ENCODE results near the gene CSK. TPM values are rescaled to one million over a fixed set of nuclear protein-coding genes. Genes with fewer than 3 reads are reported as not detected.

CSK gene
- total and polyA plus RNA-seq, 11 donors = 19.1 to 66.7 (median 25.9) TPM

GRCh38 chr15:74792227-74793016, 10.5 kb downstream of the CSK start:
- Histone ChIP-seq H3K27ac (peak overlapping the region in 3 of 12 donors; percentile 11 to 97 (median 17)), H3K9me3 (no peaks in the 10 kb centered on the region), H3K4me3 (peak overlapping the region in 1 of 12 donors; percentile 15), H3K36me3 (peaks cover 0 to 19% (median 0%) of the 10 kb centered on the region in 9 donors), H3K27me3 (no peaks in the 10 kb centered on the region), H3K4me1 (peaks cover 22 to 90% (median 63%) of the 10 kb centered on the region in 12 donors)
- TF ChIP-seq POLR2A (IDR thresholded peaks at IDR 0.05) = no peak
- TF ChIP-seq CTCF (IDR thresholded peaks at IDR 0.05) = no peak
- intact Hi-C loops (cut with DNase I) = no loop called here
- WGBS, 4 donors = 55 to 73% (median 68%) methylated on average over 10 to 12 of the region's 12 CpGs
- ATAC-seq = no peak
- DNase-seq = peak in 1 of 5 donors; percentile 60

DNA sequence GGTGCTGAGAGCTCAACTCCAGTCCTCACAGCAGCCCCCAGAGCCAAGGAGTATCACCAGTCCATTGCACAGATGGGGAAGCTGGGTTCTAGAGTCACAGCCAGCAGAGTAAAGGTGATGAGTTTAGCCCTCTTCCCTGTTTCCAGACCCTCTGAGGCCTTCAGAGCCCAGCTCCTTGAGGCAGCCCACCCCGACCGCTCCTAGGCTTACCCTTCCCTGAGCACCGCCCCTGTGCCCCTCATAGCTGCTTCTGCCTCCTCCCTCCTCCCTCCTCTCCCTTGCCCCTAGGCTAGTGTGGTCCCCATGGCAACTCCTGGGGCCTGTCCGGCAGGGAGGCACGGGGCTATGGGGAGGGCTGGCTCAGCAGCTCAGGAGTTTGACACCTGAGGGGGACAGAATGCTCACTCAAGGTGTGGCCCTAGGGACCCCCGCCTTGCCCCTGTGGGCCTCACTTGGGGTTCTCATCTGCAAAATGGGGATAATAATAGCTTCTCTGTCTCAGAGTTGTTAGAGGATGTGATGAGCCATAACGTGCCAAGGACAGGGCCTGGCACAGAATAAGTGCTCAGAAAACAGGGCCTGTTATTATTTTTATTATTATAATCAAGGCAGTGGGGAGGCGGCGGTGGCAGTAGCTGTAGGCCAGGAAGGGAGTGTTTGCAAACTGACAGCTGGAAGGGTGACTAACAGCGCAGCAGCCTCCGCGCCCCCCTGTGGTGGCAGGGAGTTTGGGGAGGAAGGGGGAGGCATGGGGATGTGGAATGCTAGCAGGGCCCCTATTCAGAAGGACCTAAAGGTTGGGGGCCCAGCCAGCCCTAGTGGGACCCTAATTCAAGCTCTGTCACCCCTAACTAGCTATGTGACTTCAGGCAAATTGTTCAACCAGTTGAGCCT, 11.5 kb downstream of the CSK start:
- Histone ChIP-seq H3K4me3 (no peak overlapping the region), H3K27ac (peak overlapping the region in 2 of 12 donors; percentile 11 to 97), H3K4me1 (peaks cover 12 to 90% (median 58%) of the 10 kb centered on the region in 12 donors), H3K27me3 (no peaks in the 10 kb centered on the region), H3K9me3 (no peaks in the 10 kb centered on the region), H3K36me3 (peaks cover 0 to 24% (median 0%) of the 10 kb centered on the region in 9 donors)
- DNase-seq (no peak), ATAC-seq (no peak)
- intact Hi-C loops (cut with DNase I) = no loop called here
- peak in 4 of 12 donors; percentile 16 to 33 (median 22) for TF ChIP-seq CTCF (IDR thresholded peaks at IDR 0.05)
- no peak for TF ChIP-seq POLR2A (IDR thresholded peaks at IDR 0.05)
- 71 to 81% (median 78%) methylated on average over 12 of the region's 12 CpGs for WGBS, 4 donors

GRCh38 chr15:74794248-74794969, 12.5 kb downstream of the CSK start:
- DNase-seq (no peak), ATAC-seq (no peak)
- intact Hi-C loops (cut with DNase I) = no loop called here
- WGBS, 4 donors = 83 to 89% (median 87%) methylated on average over 4 to 7 of the region's 9 CpGs
- peak overlapping the region in 1 of 12 donors; percentile 55 for H3K27ac ChIP-seq
- H3K9me3 ChIP-seq = no peaks in the 10 kb centered on the region
- no peak overlapping the region for H3K4me3 ChIP-seq
- TF ChIP-seq CTCF (IDR thresholded peaks at IDR 0.05) (no peak), POLR2A (IDR thresholded peaks at IDR 0.05) (no peak)
- peaks cover 0 to 35% (median 4%) of the 10 kb centered on the region in 9 donors for H3K36me3 ChIP-seq
- H3K4me1 ChIP-seq = peaks cover 10 to 90% (median 51%) of the 10 kb centered on the region in 12 donors
- H3K27me3 ChIP-seq = no peaks in the 10 kb centered on the region
